Left lung (tissue), 10 donors: ENCODE data around the gene SPTLC3. TPM values are rescaled to one million over a fixed set of nuclear protein-coding genes. Genes with fewer than 3 reads are reported as not detected.

ENCODE experiments used
- ATAC-seq: fragments of 200-7000 bp; cut with Tn5 transposase; one replicate; pipeline ENCODE4 v1.9.1; 2020; ENCODE audit warnings: moderate library complexity
- DNase-seq, 4 donors: peaks; one replicate each; pipeline ENCODE4 v3.0.0-alpha.2; 2013 to 2020
- H3K27ac ChIP-seq, 2 donors: fragments of 200-600 bp; sonication (generic) in 1 of 2; one replicate each; pipeline versions ENCODE4 v1.5.0 to v1.8.0; 2020 to 2021
- H3K27me3 ChIP-seq, 2 donors: fragments of 200-600 bp; sonication (generic) in 1 of 2; one replicate each; pipeline versions ENCODE4 v1.5.0 to v1.8.0; 2020 to 2021
- H3K36me3 ChIP-seq, 2 donors: fragments of 200-600 bp; sonication (generic) in 1 of 2; one replicate each; pipeline versions ENCODE4 v1.5.0 to v1.8.0; 2020 to 2021
- H3K4me1 ChIP-seq, 2 donors: fragments of 200-600 bp; one replicate each; pipeline ENCODE4 v1.8.0; 2021
- H3K4me3 ChIP-seq, 2 donors: fragments of 200-600 bp; sonication (generic) in 1 of 2; one replicate each; pipeline versions ENCODE4 v1.5.0 to v1.8.0; 2020 to 2021; ENCODE audit warnings: mild to moderate bottlenecking in 1 of 2
- H3K9me3 ChIP-seq, 2 donors: fragments of 200-600 bp; sonication (generic) in 1 of 2; one replicate each; pipeline versions ENCODE4 v1.5.0 to v1.8.0; 2020 to 2021
- intact Hi-C, 2 donors: fragments of 100-400 bp; cut with DNase I; formaldehyde crosslinking; loops; one replicate each; pipeline versions ENCODE4 v1.11.2 to v1.14.2; 2022
- polyA plus RNA-seq, 6 donors: library from polyadenylated mRNA; unstranded; fragments of 120-200 nt; gene quantifications; one replicate each; pipeline ENCODE4 v1.2.1, GENCODE V29; 2013; ENCODE audit not compliant: insufficient read length in 6 of 6
- total RNA-seq, 2 donors: library from RNA; stranded (reverse); fragmentation: NEBNext Ultra II Directional; extraction: Animal tissue kit (Norgen Biotek cat#: 25700); gene quantifications; one replicate each; pipeline ENCODE4 v1.2.1, GENCODE V29; 2021
- TF ChIP-seq, protein P1 (sequence below), 2 donors: fragments of 200-600 bp; sonication (generic) in 1 of 2; IDR thresholded peaks; one replicate each; pipeline versions ENCODE4 v1.5.0 to v1.8.0; 2021; ENCODE audit warnings: antibody characterized with exemption in 2 of 2
- donor health status: DM: no; HTN: yes; CAD: no.
- donor health status: DM: no; HTN: no; CAD: no.

Gene SPTLC3
- total and polyA plus RNA-seq, 8 donors: 10.4 to 25.0 (median 13.9) TPM

DNA sequence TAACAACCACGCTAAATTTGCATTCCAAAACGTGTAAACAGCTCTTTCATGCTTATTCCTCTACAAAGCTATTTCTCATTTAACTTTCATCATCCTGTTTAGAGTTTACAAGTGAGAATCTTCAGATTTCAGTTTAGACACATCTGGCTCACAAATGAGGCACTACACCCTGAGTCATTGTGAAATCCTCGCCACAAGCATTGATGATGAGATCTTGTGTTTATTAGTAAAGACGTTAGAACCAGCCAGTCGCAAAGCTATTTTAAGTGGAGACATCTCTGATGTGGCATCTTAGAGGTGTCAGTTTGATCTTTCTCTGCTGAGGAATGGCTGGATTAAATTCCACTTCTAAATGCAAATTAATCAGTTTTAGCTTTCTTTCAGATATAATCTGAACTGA is 204.0 kb downstream of the SPTLC3 start:
- H3K9me3 ChIP-seq: no peaks in the 10 kb centered on the region
- ATAC-seq (no peak), DNase-seq (no peak)
- H3K27me3 ChIP-seq: peaks cover under 1 to 4% of the 10 kb centered on the region in 2 donors
- H3K4me3 ChIP-seq: no peak overlapping the region
- no peaks in the 10 kb centered on the region for H3K4me1 ChIP-seq
- TF ChIP-seq, protein P1, sequence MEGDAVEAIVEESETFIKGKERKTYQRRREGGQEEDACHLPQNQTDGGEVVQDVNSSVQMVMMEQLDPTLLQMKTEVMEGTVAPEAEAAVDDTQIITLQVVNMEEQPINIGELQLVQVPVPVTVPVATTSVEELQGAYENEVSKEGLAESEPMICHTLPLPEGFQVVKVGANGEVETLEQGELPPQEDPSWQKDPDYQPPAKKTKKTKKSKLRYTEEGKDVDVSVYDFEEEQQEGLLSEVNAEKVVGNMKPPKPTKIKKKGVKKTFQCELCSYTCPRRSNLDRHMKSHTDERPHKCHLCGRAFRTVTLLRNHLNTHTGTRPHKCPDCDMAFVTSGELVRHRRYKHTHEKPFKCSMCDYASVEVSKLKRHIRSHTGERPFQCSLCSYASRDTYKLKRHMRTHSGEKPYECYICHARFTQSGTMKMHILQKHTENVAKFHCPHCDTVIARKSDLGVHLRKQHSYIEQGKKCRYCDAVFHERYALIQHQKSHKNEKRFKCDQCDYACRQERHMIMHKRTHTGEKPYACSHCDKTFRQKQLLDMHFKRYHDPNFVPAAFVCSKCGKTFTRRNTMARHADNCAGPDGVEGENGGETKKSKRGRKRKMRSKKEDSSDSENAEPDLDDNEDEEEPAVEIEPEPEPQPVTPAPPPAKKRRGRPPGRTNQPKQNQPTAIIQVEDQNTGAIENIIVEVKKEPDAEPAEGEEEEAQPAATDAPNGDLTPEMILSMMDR (IDR thresholded peaks at IDR 0.05): no peak
- H3K27ac ChIP-seq: no peak overlapping the region
- intact Hi-C loops: no loop called here
- H3K36me3 ChIP-seq: no peaks in the 10 kb centered on the region

DNA sequence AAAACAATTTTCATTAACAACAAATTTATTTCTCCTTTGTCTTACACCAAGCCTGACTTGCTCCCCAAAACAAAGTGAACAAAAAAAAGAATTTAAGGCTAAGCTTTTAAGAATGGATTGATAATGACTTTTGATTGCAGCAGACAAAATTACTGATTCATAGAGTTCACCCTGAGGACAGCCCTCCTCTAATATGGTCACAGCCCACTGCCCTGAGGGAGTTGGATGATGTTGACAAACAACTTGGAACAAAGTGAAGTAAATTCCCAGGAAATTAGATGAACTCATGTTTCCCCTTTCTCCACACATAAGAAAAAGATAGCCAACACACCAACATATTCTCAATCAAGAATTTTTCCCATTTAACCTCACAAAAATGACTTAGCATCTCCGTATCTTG is 204.6 kb downstream of the SPTLC3 start:
- intact Hi-C loops: no loop called here
- no peak for DNase-seq
- Histone ChIP-seq H3K9me3 (no peaks in the 10 kb centered on the region), H3K27ac (no peak overlapping the region), H3K4me1 (no peaks in the 10 kb centered on the region), H3K4me3 (no peak overlapping the region), H3K27me3 (peaks cover 3 to 10% of the 10 kb centered on the region in 2 donors), H3K36me3 (no peaks in the 10 kb centered on the region)
- no peak for ATAC-seq
- TF ChIP-seq, protein P1 (IDR thresholded peaks at IDR 0.05): no peak

GRCh38 chr20:13216533-13216932 is 207.8 kb downstream of the SPTLC3 start:
- TF ChIP-seq, protein P1 (IDR thresholded peaks at IDR 0.05): no peak
- H3K9me3 ChIP-seq: no peaks in the 10 kb centered on the region
- H3K4me1 ChIP-seq: peaks cover 4 to 14% of the 10 kb centered on the region in 2 donors
- no peak overlapping the region for H3K27ac ChIP-seq
- DNase-seq: no peak
- ATAC-seq: no peak
- H3K4me3 ChIP-seq: no peak overlapping the region
- H3K27me3 ChIP-seq: peaks cover 16 to 41% of the 10 kb centered on the region in 2 donors
- intact Hi-C loops: no loop called here
- no peaks in the 10 kb centered on the region for H3K36me3 ChIP-seq

Other genes with a start within 250 kb of the SPTLC3 start
- 1 to 10 TPM in 1 of 2 donors, under 1 TPM in 1; 0.71 to 9.8 TPM for gene ISM1, start 212.3 kb downstream of the SPTLC3 start, total RNA-seq
- gene ISM1, start 212.3 kb downstream of the SPTLC3 start, polyA plus RNA-seq: 10 to 100 TPM in 5 of 6 donors, 1 to 10 TPM in 1; 7.6 to 18.2 (median 11.9) TPM